ENCODE data around the gene FAT1. TPM values are rescaled to one million over a fixed set of nuclear protein-coding genes. Genes with fewer than 3 reads are reported as not detected.

FAT1 gene
- 76.7 and 159 TPM in 2 replicates for total RNA-seq

DNA sequence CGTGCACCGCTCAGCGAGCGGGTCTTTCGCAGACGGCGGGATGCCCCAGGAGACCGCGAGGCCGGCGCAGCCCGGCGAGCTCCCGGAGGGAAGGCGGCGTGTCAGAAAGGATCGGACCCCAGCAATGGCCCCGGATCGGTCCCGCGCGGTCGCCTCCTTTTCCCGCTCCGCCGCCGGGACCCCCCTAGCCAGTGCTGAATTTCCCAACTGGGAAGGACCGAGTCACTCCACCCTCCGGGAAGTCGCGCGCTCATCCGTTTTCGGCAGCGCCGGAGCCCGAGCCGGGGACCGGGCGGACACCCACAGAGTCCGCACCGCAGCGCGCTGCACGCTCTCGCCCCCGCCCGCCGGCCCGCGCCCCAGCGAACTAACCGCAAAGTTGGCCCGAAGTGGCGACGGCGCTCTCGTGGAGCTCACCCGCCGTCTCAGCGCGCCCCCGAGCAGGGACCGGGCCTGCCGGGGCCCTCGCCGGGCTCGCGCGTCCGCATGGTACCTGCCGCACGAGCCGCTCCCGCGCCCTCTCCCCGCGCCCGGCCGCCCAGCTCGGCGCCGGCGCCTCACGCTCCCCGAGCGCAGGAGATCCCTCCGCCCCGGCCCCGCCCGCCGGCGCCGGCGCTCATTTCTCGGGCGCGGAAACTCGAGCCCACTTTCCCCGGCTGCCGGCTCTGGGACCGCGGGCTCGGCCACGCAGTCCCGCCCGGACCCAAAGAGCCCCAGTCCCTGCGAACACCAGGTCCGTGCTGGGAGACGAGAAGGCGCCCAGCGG lies at the start of gene FAT1:
TSS of gene FAT1 (minus strand) at position 565 of the 766 bp plus-strand sequence. CDS start 14,029 bp downstream, outside the sequence.

DNA sequence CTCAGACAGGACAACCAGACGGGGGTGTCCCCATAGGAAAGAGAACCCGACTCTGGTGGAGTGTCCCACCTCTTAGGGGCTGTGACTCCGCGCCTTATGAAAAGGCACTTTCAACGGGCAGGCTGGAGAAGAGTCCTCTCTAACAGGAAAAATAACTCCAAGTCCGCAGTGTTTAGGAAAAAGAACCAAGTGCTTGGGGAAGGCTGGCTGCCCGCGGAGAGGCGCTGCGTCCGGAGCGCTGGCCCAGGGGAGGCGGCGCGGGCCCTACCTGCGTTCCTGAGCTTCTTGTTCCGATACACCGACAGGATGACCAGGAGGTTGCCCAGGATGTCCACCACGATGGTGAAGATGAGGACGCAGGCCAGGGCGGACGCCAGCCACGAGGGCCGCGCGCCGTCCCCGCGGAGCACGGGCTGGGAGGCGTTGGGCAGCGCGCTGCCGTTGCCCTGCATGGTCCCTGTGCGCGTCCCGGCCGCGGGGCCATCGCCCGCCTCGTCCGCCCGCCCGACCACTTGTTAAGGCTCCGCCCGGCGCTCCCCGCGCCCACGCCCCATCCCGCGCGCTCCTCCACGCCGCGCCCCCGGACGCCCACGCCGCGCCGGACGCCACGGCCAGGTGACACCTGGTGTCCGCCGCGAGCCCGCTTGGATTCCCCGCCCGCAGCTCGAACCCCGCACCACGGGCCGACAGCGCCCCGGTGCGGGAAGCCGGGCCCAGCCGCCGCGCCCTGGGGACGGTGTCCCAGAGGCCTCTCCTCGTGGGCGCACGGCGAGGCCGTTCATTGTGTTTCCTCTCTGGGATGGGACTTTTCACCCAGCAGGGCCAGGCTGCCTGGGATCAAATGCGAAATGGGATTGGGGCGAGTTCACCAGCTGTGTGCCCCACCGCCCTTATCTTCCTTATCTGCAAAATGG lies 168.5 kb downstream of the FAT1 start, which contains the start of gene MTNR1A:
TSS of gene MTNR1A (minus strand) at position 654 of the 914 bp plus-strand sequence. CDS start at position 452, 202 bp downstream.

Other genes starting within 250 kb of the FAT1 start
- not detected in 2 replicates for gene MTNR1A, start 168.3 kb downstream of the FAT1 start, total RNA-seq

All from uterine smooth muscle cell (primary cell).